NCI-H82 (cell line): ENCODE data around the gene CHCHD3.
"Not testable (repeated sequence)": the region's sequence is repeated elsewhere in the genome, so short reads cannot be mapped to it uniquely, and the experiment has no call there.

Experiments
- DNase-seq: peaks from one replicate; lab custom pipeline; 2025; lab: John Stamatoyannopoulos, UW

Gene CHCHD3

GRCh38 chr7:133044722-133045473, 37.0 kb downstream of the CHCHD3 start:
- DNase-seq, result no peak

GRCh38 chr7:133040674-133041073, 41.2 kb downstream of the CHCHD3 start:
- no peak for DNase-seq

- DNase-seq, result no peak
Measured at GRCh38 chr7:133040178-133040577, 41.7 kb downstream of the CHCHD3 start.

- no peak for DNase-seq
Measured at GRCh38 chr7:133039614-133040013, 42.3 kb downstream of the CHCHD3 start.

- DNase-seq, result no peak
Measured at GRCh38 chr7:133036289-133036688, 45.6 kb downstream of the CHCHD3 start.

- DNase-seq, result not testable (repeated sequence)
Measured at GRCh38 chr7:133035240-133035639, 46.6 kb downstream of the CHCHD3 start.

- DNase-seq, result no peak
Measured at GRCh38 chr7:133030346-133030745, 51.5 kb downstream of the CHCHD3 start.

GRCh38 chr7:133029463-133029862, 52.4 kb downstream of the CHCHD3 start:
- no peak for DNase-seq

GRCh38 chr7:133027397-133027796, 54.5 kb downstream of the CHCHD3 start:
- DNase-seq, result no peak

- DNase-seq, result no peak
Measured at GRCh38 chr7:133026210-133026859, 55.6 kb downstream of the CHCHD3 start.

GRCh38 chr7:133025056-133025455, 56.8 kb downstream of the CHCHD3 start:
- DNase-seq, result no peak

- no peak for DNase-seq
Measured at GRCh38 chr7:133024596-133024995, 57.3 kb downstream of the CHCHD3 start.

- no peak for DNase-seq
Measured at GRCh38 chr7:133023370-133024071, 58.4 kb downstream of the CHCHD3 start.

- no peak for DNase-seq
Measured at GRCh38 chr7:133022661-133023060, 59.2 kb downstream of the CHCHD3 start.

GRCh38 chr7:133021196-133021595, 60.7 kb downstream of the CHCHD3 start:
- DNase-seq, result no peak

GRCh38 chr7:133020496-133020895, 61.4 kb downstream of the CHCHD3 start:
- no peak for DNase-seq

- no peak for DNase-seq
Measured at GRCh38 chr7:133019590-133019989, 62.3 kb downstream of the CHCHD3 start.

GRCh38 chr7:133016604-133017003, 65.3 kb downstream of the CHCHD3 start:
- DNase-seq, result no peak

GRCh38 chr7:133015888-133016287, 66.0 kb downstream of the CHCHD3 start:
- DNase-seq, result no peak

- no peak for DNase-seq
Measured at GRCh38 chr7:133011746-133012145, 70.1 kb downstream of the CHCHD3 start.

GRCh38 chr7:133009426-133010252, 72.3 kb downstream of the CHCHD3 start:
- DNase-seq, result no peak

- DNase-seq, result no peak
Measured at GRCh38 chr7:133007961-133008360, 73.9 kb downstream of the CHCHD3 start.
